Keratinocyte (primary cell): ENCODE data around the gene DCTN1. TPM values are rescaled to one million over a fixed set of nuclear protein-coding genes. Genes with fewer than 3 reads are reported as not detected.
A peak's percentile ranks its signal among the peaks of the same experiment; 100 is the strongest.

Source experiments
- DNase-seq: peaks from one replicate; pipeline ENCODE4 v3.0.0-alpha.2; 2011; ENCODE audit warnings: low read depth, missing footprints, low spot score
- FAIRE-seq: peaks from 2 replicates; lab custom pipeline; 2011; peaks lifted over from hg19 to GRCh38; lab: Jason Lieb, UNC
- H2AFZ ChIP-seq: 2 replicates; pipeline ENCODE4 v1.6.0; 2012; ENCODE audit warnings: low read length, control low read depth, inconsistent platforms; ENCODE audit not compliant: control insufficient read depth
- H3K27ac ChIP-seq: 2 replicates; pipeline ENCODE4 v1.5.1; 2011; ENCODE audit warnings: low read length; ENCODE audit not compliant: control insufficient read depth, insufficient read depth
- H3K27me3 ChIP-seq: 3 replicates; pipeline ENCODE4 v1.6.0; 2011; ENCODE audit warnings: low read length; ENCODE audit not compliant: control insufficient read depth, insufficient read depth; ENCODE audit errors: extremely low read depth
- H3K36me3 ChIP-seq, 2 experiments: 2 replicates in 1 of 2; 3 replicates in 1 of 2; pipeline ENCODE4 v1.5.1; 2011; ENCODE audit warnings: low read length in 2 of 2, mild to moderate bottlenecking in 1 of 2; ENCODE audit not compliant: control insufficient read depth in 2 of 2, insufficient read depth in 2 of 2; ENCODE audit errors: extremely low read depth in 1 of 2
- H3K4me1 ChIP-seq: 3 replicates; pipeline ENCODE4 v1.5.1; 2011; ENCODE audit warnings: low read length; ENCODE audit not compliant: control insufficient read depth, insufficient read depth; ENCODE audit errors: extremely low read depth
- H3K4me2 ChIP-seq: 3 replicates; pipeline ENCODE4 v1.6.0; 2011; ENCODE audit warnings: low read depth, low read length; ENCODE audit not compliant: control insufficient read depth, insufficient read depth; ENCODE audit errors: extremely low read depth
- H3K4me3 ChIP-seq, 3 experiments: fragments of 200-600 bp in 1 of 3; sonication (generic) in 1 of 3; 2 replicates in 2 of 3; 3 replicates in 1 of 3; pipeline ENCODE4 v1.5.1; 2011 to 2016; ENCODE audit warnings: low read length in 3 of 3, mild to moderate bottlenecking in 3 of 3, control low read depth in 2 of 3, inconsistent platforms in 1 of 3, low read depth in 1 of 3, mixed read lengths in 1 of 3, mixed run types in 1 of 3, moderate library complexity in 1 of 3; ENCODE audit not compliant: control insufficient read depth in 2 of 3, insufficient read depth in 2 of 3; ENCODE audit errors: extremely low read depth in 1 of 3
- H3K79me2 ChIP-seq: 2 replicates; pipeline ENCODE4 v1.6.0; 2012; ENCODE audit warnings: low read length; ENCODE audit not compliant: control insufficient read depth, insufficient read depth
- H3K9ac ChIP-seq: 3 replicates; pipeline ENCODE4 v1.6.0; 2011; ENCODE audit warnings: low read length; ENCODE audit not compliant: control insufficient read depth, insufficient read depth; ENCODE audit errors: extremely low read depth
- H3K9me1 ChIP-seq: 3 replicates; pipeline ENCODE4 v1.6.0; 2011; ENCODE audit warnings: low read length; ENCODE audit not compliant: control insufficient read depth, insufficient read depth; ENCODE audit errors: extremely low read depth
- H3K9me3 ChIP-seq: 2 replicates; pipeline ENCODE4 v1.5.1; 2012; ENCODE audit warnings: low read depth, low read length; ENCODE audit not compliant: control insufficient read depth
- H4K20me1 ChIP-seq: 3 replicates; pipeline ENCODE4 v1.6.0; 2011; ENCODE audit warnings: low read length; ENCODE audit not compliant: control insufficient read depth, insufficient read depth; ENCODE audit errors: extremely low read depth
- CTCF ChIP-seq, 3 experiments: IDR thresholded peaks in 1 of 3; conservative IDR thresholded peaks in 1 of 3; optimal IDR thresholded peaks in 1 of 3; 2 replicates in 2 of 3; 3 replicates in 1 of 3; pipeline versions ENCODE3 to v1.5.1; 2011; ENCODE audit warnings: low read length in 3 of 3, mild to moderate bottlenecking in 3 of 3, moderate library complexity in 2 of 3, control low read depth in 1 of 3, inconsistent platforms in 1 of 3; ENCODE audit not compliant: insufficient read depth in 2 of 3; ENCODE audit errors: extremely low read depth in 1 of 3
- EZH2 ChIP-seq: IDR thresholded peaks from one replicate; pipeline ENCODE4 v1.6.1; 2012; ENCODE audit warnings: inconsistent platforms, mild to moderate bottlenecking, low read length, moderate library complexity
- dilution Hi-C: fragments of 300-500 bp; cut with MboI; formaldehyde crosslinking; loops from one replicate; pipeline ENCODE4 v1.7.0; 2020; ENCODE audit warnings: low sequenced_read_pairs; ENCODE audit not compliant: extremely low pct_ligation_motif_present
- polyA plus RNA-seq, 5 experiments: library from polyadenylated mRNA; depleted of rRNA in 3 of 5; stranded (reverse) in 3 of 5; stranded (forward) in 1 of 5; unstranded in 1 of 5; fragments of >200 nt; gene quantifications; 1 replicate in 1 of 5; 2 replicates in 3 of 5; 3 replicates in 1 of 5; pipeline versions ENCODE4 v1.2.1 to v1.2.3, GENCODE V29; 2011 to 2012; ENCODE audit warnings: missing spikeins in 2 of 5, low read depth in 1 of 5, low replicate concordance in 1 of 5

The DCTN1 gene
- polyA plus RNA-seq, 1 donor (not counting 4 experiments of a cell fraction or from before 2014, with no cell fraction given), result 110 TPM

GRCh38 chr2:74424139-74424992, 44.3 kb upstream of the DCTN1 start:
- DNase-seq (no peak), FAIRE-seq (peak; percentile 75)
- no peaks in the 10 kb centered on the region for H3K9me3 ChIP-seq
- H2AFZ ChIP-seq, result no peak overlapping the region
- no peaks in the 10 kb centered on the region for H3K27me3 ChIP-seq
- dilution Hi-C loops, result no loop called here
- peak overlapping the region; percentile 68 for H3K4me2 ChIP-seq
- no peaks in the 10 kb centered on the region for H4K20me1 ChIP-seq
- TF ChIP-seq EZH2 (no peak), CTCF (optimal IDR thresholded peaks at IDR 0.05 in 1 of 3, IDR thresholded peaks at IDR 0.05 in 1 of 3, conservative IDR thresholded peaks at IDR 0.05 in 1 of 3; ENCODE audit: extremely low read depth in 1 of 3, insufficient read depth in 2 of 3, low read length in 3 of 3) (no peak)
- H3K9ac ChIP-seq, result peak overlapping the region; percentile 76
- H3K4me3 ChIP-seq, result peak overlapping the region in 1 of 3 experiments; percentile 13
- peaks cover 2% of the 10 kb centered on the region for H3K79me2 ChIP-seq
- peaks cover 19 to 46% of the 10 kb centered on the region in 2 experiments for H3K36me3 ChIP-seq
- peaks cover 4% of the 10 kb centered on the region for H3K9me1 ChIP-seq
- H3K4me1 ChIP-seq, result peaks cover 75% of the 10 kb centered on the region
- peak overlapping the region; percentile 96 for H3K27ac ChIP-seq

- Histone ChIP-seq H3K79me2 (peaks cover 2% of the 10 kb centered on the region), H3K4me3 (peak overlapping the region in 1 of 3 experiments; percentile 3), H4K20me1 (no peaks in the 10 kb centered on the region), H3K27ac (peak overlapping the region; percentile 96), H3K9me3 (no peaks in the 10 kb centered on the region), H3K27me3 (no peaks in the 10 kb centered on the region), H3K4me1 (peaks cover 66% of the 10 kb centered on the region), H3K36me3 (peaks cover 14 to 36% of the 10 kb centered on the region in 2 experiments), H3K9ac (no peak overlapping the region), H3K9me1 (peaks cover 4% of the 10 kb centered on the region), H2AFZ (no peak overlapping the region), H3K4me2 (no peak overlapping the region)
- TF ChIP-seq EZH2, result no peak
- dilution Hi-C loops, result no loop called here
- no peak for DNase-seq
- no peak for FAIRE-seq
Observed at GRCh38 chr2:74423231-74424095, 43.4 kb upstream of the DCTN1 start.
